Transverse colon (tissue), 4 donors: ENCODE results near the gene COLEC12. TPM values are rescaled to one million over a fixed set of nuclear protein-coding genes. Genes with fewer than 3 reads are reported as not detected.
A peak's percentile ranks its signal among the peaks of the same experiment; 100 is the strongest.

ENCODE experiments used
- DNase-seq: peaks from one replicate; pipeline ENCODE4 v3.0.0-alpha.2; 2019
- H3K27ac ChIP-seq, 4 donors: fragments of 200-600 bp; sonication (generic); 2 replicates each; pipeline ENCODE4 v1.5.1; 2016 to 2018; ENCODE audit warnings: inconsistent platforms in 4 of 4
- H3K27me3 ChIP-seq: fragments of 200-600 bp; sonication (generic); 2 replicates; pipeline ENCODE4 v1.5.1; 2017; ENCODE audit warnings: inconsistent platforms
- H3K36me3 ChIP-seq, 4 donors: fragments of 200-600 bp; sonication (generic); 2 replicates each; pipeline ENCODE4 v1.5.1; 2017 to 2019; ENCODE audit warnings: inconsistent platforms in 4 of 4
- H3K4me1 ChIP-seq, 4 donors: fragments of 200-600 bp; sonication (generic); 2 replicates each; pipeline ENCODE4 v1.5.1; 2017 to 2020; ENCODE audit warnings: inconsistent platforms in 4 of 4
- H3K4me3 ChIP-seq, 4 donors: fragments of 200-600 bp; sonication (generic); 1 replicate in 1 of 4; 2 replicates in 3 of 4; pipeline versions ENCODE4 v1.5.1 to v1.6.1; 2017 to 2019; ENCODE audit warnings: inconsistent platforms in 4 of 4
- H3K9me3 ChIP-seq, 2 donors: fragments of 200-600 bp; sonication (generic); 2 replicates each; pipeline ENCODE4 v1.5.1; 2017 to 2019; ENCODE audit warnings: inconsistent platforms in 2 of 2
- CTCF ChIP-seq, 5 experiments: fragments of 200-600 bp in 3 of 5; fragments of 450-650 bp in 2 of 5; sonication (generic) in 3 of 5; IDR thresholded peaks; 1 replicate in 2 of 5; 2 replicates in 3 of 5; pipeline ENCODE4 v1.5.1; 2016 to 2017; ENCODE audit warnings: antibody characterized with exemption in 5 of 5, inconsistent platforms in 3 of 5, mild to moderate bottlenecking in 2 of 5, moderate library complexity in 1 of 5
- EP300 ChIP-seq: sonication (generic); formaldehyde crosslinking; IDR thresholded peaks from one replicate; pipeline ENCODE4 v1.6.1; 2017; ENCODE audit warnings: antibody characterized with exemption, low read depth
- POLR2A ChIP-seq: fragments of 450-650 bp; IDR thresholded peaks from one replicate; pipeline ENCODE4 v1.6.1; 2016; ENCODE audit warnings: antibody characterized with exemption, mild to moderate bottlenecking, moderate library complexity
- POLR2AphosphoS5 ChIP-seq, 3 donors: sonication (generic); formaldehyde crosslinking; IDR thresholded peaks; one replicate each; pipeline ENCODE4 v1.6.1; 2016; ENCODE audit warnings: antibody characterized with exemption in 3 of 3
- WGBS, 2 donors: methylation state at CpG; one replicate each; pipeline ENCODE4 v1.1.5; 2018; ENCODE audit warnings: low coverage in 1 of 2; 5-methylcytosine and 5-hydroxymethylcytosine counted together
- in situ Hi-C, 4 donors: fragments of 200-750 bp; cut with MboI; loops; one replicate each; pipeline versions ENCODE4 v1.15.0 to v1.15.1; 2017; ENCODE audit warnings: low sequenced_read_pairs in 3 of 4, low pct_ligation_motif_present in 1 of 4, low pct_unique_long_range_greater_than_20kb in 1 of 4
- intact Hi-C: fragments of 100-400 bp; cut with DNase I; formaldehyde crosslinking; loops from one replicate; pipeline ENCODE4 v1.15.1; 2023; ENCODE audit warnings: low total_unique reads
- total RNA-seq, 4 donors: library from RNA; depleted of rRNA; stranded (reverse); fragments of >200 nt; gene quantifications; one replicate each; pipeline ENCODE4 v1.1.0, GENCODE V29; 2016

COLEC12 gene
- total RNA-seq, 4 donors from 2014 or later, result 1.4 to 7.8 (median 2.8) TPM

DNA sequence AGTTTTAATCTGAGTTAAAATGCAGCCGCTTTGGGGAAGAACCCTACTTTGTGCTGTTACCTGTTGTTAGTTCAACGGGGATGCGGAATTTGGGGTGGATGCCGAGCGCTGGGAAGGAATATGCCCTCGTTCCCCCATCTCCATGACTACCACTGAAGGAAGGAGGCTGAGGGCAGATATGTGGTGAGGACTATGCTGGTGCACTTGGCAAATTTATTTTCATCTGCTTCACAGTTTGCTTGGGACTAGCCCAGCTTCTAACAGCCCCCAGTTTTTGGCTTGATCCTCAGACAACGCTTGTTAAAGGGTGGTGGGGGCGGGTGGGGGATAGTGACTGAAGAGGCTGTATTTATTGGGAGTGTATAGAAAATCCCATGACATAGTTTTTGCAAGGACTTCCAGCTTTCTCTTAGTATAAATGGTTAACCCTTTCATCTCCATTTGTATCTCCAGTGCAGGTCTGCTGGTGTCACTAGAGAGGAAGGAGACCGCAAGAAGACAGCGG is 100.8 kb downstream of the COLEC12 start:
- Histone ChIP-seq H3K4me3 (no peak overlapping the region), H3K27ac (peak overlapping the region in 2 of 4 donors; percentile 8 to 20), H3K9me3 (no peaks in the 10 kb centered on the region), H3K4me1 (peaks cover 0 to 20% (median 5%) of the 10 kb centered on the region in 4 donors), H3K36me3 (no peaks in the 10 kb centered on the region), H3K27me3 (no peaks in the 10 kb centered on the region)
- 48 to 56% methylated on average over 4 to 10 of the region's 10 CpGs for WGBS, 2 donors
- in situ Hi-C loops (no loop called here), intact Hi-C loops (no loop called here)
- TF ChIP-seq POLR2AphosphoS5 (IDR thresholded peaks at IDR 0.05) (no peak), POLR2A (no peak), CTCF (IDR thresholded peaks at IDR 0.05) (no peak)
- no peak for DNase-seq

DNA sequence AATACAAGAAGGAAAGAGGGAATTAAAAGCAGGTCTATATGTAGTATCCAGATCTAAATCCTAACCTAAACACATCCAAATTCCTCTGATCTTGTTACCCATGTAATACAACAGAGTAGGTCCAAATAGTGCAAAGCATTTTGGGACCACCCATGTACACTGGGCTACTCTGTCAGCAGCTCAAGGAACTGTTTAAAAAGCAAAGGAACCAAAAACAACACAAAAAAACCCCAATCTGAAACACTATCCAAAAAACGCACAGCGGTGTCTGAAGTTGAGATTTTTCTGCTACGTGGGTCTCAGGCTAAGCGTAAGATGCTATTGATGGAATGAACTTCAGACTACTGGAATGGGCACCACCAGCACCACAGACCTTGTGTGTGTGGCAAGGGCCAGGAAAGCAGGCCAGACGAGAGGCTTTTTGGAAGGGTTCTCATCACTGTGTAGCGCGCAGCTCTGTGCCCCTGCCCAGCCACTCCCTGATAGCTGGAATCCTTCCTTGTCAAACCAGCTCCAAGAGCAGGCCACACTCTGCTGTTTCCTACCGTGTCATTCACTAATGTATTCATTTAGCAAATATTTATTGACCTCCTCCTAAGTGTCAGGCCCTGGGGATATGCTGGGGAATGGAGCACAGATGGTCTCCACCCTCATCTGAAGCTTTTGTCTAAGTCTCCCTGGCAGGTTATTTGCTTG is 101.4 kb downstream of the COLEC12 start:
- in situ Hi-C loops, result no loop called here
- 79 to 84% methylated on average over 3 to 7 of the region's 8 CpGs for WGBS, 2 donors
- no peak for DNase-seq
- Histone ChIP-seq H3K27ac (peak overlapping the region in 2 of 4 donors; percentile 8 to 36), H3K36me3 (no peaks in the 10 kb centered on the region), H3K9me3 (no peaks in the 10 kb centered on the region), H3K4me1 (peaks cover 0 to 23% (median 6%) of the 10 kb centered on the region in 4 donors), H3K27me3 (no peaks in the 10 kb centered on the region), H3K4me3 (no peak overlapping the region)
- TF ChIP-seq CTCF (IDR thresholded peaks at IDR 0.05) (no peak), POLR2AphosphoS5 (IDR thresholded peaks at IDR 0.05) (no peak), EP300 (no peak), POLR2A (no peak)
- intact Hi-C loops, result no loop called here

GRCh38 chr18:396556-396955 is 103.9 kb downstream of the COLEC12 start:
- Histone ChIP-seq H3K27me3 (no peaks in the 10 kb centered on the region), H3K9me3 (no peaks in the 10 kb centered on the region), H3K4me3 (no peak overlapping the region), H3K27ac (peak overlapping the region in 1 of 4 donors; percentile 66), H3K4me1 (peaks cover 0 to 31% (median 9%) of the 10 kb centered on the region in 4 donors), H3K36me3 (no peaks in the 10 kb centered on the region)
- in situ Hi-C loops (no loop called here), intact Hi-C loops (no loop called here)
- no peak for DNase-seq
- WGBS, 2 donors, result 74 to 84% methylated on average over 3 of the region's 3 CpGs
- TF ChIP-seq POLR2A, result no peak
- no peak for TF ChIP-seq POLR2AphosphoS5 (IDR thresholded peaks at IDR 0.05)
- no peak for TF ChIP-seq CTCF (IDR thresholded peaks at IDR 0.05)

GRCh38 chr18:396251-396555 is 104.3 kb downstream of the COLEC12 start:
- Histone ChIP-seq H3K4me3 (no peak overlapping the region), H3K27ac (peak overlapping the region; percentile 46 to 66 (median 58)), H3K9me3 (no peaks in the 10 kb centered on the region), H3K36me3 (no peaks in the 10 kb centered on the region), H3K27me3 (no peaks in the 10 kb centered on the region), H3K4me1 (peaks cover 0 to 31% (median 9%) of the 10 kb centered on the region in 4 donors)
- in situ Hi-C loops (no loop called here), intact Hi-C loops (no loop called here)
- DNase-seq, result no peak
- TF ChIP-seq POLR2AphosphoS5 (IDR thresholded peaks at IDR 0.05) (no peak), EP300 (no peak), POLR2A (no peak)
- 77 to 83% methylated on average over 1 of the region's 1 CpG for WGBS, 2 donors
